Measurements from ENCODE around the gene MS4A6E.
"Not testable (repeated sequence)": the region's sequence is repeated elsewhere in the genome, so short reads cannot be mapped to it uniquely, and the experiment has no call there.

Gene MS4A6E, protein sequence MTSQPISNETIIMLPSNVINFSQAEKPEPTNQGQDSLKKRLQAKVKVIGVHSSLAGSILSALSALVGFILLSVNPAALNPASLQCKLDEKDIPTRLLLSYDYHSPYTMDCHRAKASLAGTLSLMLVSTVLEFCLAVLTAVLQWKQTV

GRCh38 chr11:60326955-60327354, at the start of gene MS4A6E:
TSS of gene MS4A6E (plus strand) at chr11:60327255. CDS start at chr11:60334896, 7,641 bp downstream.
- DNase-seq, result no peak

DNA sequence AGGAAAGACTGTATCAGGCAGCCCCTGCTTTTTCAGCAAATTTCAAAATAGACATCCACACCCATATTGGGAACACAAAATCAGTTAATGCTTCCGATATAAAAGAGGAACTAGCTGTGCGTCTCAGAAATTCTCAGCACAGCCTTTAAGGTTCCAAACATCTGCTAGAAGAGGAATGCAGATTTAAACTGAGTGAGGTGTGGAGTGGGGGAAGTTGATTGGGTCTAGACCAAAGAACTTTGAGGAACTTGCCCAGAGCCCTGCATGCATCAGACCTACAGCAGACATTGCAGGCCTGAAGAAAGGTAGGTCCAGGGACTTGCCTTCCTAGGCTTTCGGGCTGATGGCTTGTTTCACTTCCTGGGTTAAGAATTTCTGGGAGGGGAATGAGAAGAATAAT, 46.6 kb upstream of the MS4A6E start, which contains the start of gene MS4A4A:
TSS of gene MS4A4A (plus strand) at position 255 of the 400 bp plus-strand sequence. CDS start at position 265, 10 bp downstream.
- DNase-seq, result peak; percentile 74

- no peak for DNase-seq
These were observed 45.6 kb upstream of the MS4A6E start for GRCh38 chr11:60281485-60281884.

DNA sequence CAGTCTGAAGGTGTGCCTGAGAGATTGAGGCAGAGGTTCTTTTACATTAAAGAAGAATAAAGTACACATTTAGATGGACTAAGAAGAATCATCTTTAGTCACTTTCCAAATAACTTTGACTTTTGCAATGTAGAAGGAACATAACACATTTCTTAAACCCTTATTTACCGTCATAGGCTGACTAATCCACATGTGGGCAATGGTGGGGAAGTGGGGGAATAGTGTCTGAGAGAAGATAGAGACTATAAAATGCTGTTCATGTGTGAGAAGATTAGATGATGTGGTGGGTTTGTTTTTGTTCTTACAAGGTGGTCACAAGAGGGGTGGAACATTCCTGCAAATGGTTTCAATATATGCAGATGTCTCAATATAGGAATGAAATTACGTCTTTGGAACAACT, 44.8 kb upstream of the MS4A6E start:
- DNase-seq, result no peak

- DNase-seq, result not testable (repeated sequence)
These were observed 41.5 kb upstream of the MS4A6E start for GRCh38 chr11:60285411-60286126.

DNA sequence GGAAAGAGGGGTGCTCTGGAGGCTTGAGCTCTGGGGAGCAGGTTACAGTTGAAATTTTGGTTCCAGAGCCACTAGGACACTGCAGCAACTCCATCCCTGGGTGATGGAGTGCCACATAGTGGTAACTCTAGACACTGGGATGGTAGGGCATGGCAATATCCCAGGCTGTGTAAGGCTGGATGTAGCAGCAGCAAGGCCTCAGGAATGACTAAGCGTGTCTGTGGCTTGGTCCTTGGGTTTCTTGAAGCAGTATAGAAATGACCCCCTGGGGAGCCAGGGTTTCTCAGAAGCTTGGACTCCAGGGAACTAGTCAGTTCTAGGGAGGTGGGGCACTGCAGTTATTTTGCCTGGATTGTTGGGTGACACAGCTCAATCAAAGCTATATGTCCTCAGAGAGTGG, 38.5 kb upstream of the MS4A6E start:
- no peak for DNase-seq

DNA sequence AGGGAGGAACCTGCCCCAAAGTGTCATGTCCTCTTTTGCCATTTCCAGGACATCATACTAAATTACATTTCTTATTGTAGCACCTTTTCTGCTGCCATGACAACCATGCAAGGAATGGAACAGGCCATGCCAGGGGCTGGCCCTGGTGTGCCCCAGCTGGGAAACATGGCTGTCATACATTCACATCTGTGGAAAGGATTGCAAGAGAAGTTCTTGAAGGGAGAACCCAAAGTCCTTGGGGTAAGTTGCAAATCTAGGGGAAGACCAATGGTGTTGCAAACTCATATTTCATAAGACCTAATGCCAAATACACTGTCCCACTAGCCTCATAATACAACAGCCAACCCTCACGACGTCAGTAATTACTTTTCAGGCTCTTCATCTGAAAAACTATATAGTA, 34.9 kb upstream of the MS4A6E start:
- no peak for DNase-seq

DNA sequence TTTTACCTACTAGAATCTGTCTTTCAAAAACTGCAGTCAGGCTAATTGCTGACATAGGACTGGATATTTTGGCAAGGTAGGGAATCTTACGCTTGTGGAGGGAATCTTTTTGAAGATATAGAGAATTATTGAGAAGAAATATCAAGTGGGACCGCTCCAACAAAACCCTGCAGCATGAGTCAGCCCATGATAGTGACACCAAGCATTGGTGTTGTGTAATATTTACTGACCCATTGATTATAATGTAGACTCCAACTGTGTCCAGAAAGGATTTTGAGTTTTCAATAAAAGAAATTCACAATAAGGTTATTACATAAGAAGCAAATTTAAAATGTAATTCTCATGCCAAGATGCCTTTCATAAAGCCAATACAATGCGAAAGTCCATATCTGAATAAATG, 25.9 kb upstream of the MS4A6E start:
- no peak for DNase-seq

DNA sequence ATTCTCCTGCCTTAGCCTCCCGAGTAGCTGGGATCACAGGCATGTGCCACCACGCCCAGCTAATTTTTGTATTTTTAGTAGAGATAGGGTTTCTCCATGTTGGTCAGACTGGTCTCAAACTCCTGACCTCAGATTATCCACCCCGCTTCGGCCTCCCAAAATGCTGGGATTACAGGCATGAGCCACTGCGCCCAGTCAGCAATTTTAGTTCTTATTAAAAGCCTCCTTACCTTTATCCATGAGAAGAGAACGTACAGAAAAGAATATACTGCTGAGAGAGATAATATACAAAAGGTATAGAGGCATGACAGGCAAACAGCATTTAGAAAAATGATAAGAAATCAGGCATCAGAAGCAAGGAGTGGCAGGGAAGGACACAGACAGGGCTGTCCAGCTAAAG, 25.2 kb upstream of the MS4A6E start:
- not testable (repeated sequence) for DNase-seq

- DNase-seq, result no peak
These were observed 23.4 kb upstream of the MS4A6E start for GRCh38 chr11:60303661-60304060.

GRCh38 chr11:60305906-60306619, 21.0 kb upstream of the MS4A6E start:
- DNase-seq, result no peak

GRCh38 chr11:60307507-60308195, 19.4 kb upstream of the MS4A6E start:
- no peak for DNase-seq

- DNase-seq, result no peak
These were observed 16.6 kb upstream of the MS4A6E start for GRCh38 chr11:60310407-60310998.

DNA sequence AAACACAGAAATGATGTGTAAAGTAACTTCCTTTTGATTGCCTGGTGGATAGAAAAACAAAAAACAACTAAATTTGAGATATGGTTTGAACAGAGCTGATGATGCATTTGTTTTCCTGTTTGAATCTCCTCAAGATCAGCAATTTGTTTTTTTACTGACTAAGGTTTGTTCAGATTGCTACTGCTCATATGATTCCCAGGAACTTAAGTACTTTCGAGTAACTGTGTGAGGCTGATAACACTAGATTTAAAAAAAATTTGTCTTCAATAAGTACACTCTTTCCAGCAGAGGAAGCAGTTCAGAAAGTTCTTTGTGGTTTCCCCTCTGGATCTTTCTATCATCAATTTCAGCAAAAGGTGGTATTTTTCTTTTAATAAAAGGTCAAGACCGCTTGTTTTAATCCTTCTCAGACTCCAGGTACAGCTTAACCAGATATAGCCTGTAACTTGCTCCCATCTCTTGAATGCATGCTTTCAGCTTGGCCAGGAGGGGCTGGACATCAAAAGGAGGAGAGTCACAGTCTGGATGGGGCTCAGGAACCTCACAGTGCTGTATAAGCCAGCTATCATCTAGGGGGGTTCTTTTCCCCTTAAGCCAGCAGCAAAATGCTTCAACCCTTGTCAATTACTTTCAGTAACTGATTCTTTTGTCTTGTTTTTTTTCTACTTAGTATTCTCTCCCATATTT, 12.3 kb upstream of the MS4A6E start:
- DNase-seq, result no peak

DNA sequence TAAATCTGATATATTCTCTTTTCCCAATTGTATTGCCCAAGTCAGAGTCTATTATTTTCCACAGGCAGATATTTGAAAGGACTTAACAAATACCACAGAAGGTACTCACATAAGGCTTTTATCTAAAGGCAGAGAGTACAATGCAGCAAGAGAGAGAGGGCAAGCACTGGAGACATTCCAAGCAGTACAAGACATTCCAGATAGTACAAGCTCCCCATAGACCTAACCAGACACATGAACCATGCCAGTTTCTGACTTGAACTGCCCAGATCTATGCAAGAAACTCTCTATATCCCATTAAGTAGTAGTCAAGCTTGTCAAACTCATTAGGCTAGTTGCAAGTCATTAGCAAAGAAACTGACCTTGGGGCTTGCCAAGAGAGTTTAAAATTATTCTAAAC, 11.2 kb upstream of the MS4A6E start:
- no peak for DNase-seq

DNA sequence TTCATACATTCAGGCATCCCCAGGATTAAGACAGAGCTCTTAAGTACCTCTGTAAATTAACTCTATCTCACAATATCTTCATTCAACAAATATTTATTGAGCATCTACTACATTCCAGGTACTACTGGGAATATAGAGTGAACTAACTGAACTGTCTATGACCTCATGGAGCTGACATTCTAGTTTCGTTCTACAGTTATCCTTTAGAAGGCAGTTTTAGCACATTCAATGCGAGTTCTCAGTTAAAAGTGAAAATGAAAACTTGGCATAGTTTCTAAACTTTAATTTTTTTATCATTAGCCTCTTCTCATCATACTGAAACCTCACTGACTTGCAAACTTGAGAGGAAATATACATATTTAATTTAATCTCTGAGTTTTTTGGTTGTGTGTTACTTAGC, 10.7 kb upstream of the MS4A6E start:
- DNase-seq, result no peak

DNA sequence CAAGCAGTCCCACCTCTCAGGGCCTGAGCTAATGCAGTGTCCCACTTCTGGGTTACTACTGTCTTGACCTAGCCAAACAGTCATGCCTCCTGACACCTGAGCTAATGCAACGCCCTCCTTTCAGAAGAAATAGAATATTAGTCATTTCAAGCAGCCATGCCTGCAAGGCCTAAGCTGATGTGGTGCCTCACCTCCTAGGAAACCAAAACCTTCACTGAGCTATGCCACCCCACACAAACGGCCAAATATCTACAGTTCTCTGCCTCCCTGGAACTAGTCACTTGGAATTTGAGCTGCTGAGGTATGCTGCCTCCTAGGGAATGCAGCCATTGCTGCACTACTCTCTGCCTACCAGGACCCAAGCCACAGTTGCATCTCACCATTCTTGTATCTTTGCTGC, 8.3 kb upstream of the MS4A6E start:
- no peak for DNase-seq

DNA sequence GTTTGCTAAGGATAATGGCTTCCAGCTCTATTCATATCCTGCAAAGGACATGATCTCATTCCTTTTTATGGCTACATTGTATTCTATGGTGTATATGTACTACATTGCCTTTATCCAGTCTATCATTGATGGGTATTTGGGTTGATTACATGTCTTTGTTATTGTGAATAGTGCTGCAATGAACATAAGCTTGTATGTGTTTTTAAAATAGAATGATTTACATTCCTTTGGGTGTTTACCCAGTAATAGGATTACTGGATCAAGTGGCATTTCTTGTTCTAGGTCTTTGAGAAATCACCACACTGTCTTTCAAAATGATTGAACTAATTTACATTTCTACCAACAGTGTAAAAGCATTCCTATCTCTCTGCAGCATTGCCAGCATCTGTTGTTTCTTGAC, 6.0 kb upstream of the MS4A6E start:
- no peak for DNase-seq

- DNase-seq, result no peak
These were observed 1.4 kb downstream of the MS4A6E start for GRCh38 chr11:60328460-60328859.

DNA sequence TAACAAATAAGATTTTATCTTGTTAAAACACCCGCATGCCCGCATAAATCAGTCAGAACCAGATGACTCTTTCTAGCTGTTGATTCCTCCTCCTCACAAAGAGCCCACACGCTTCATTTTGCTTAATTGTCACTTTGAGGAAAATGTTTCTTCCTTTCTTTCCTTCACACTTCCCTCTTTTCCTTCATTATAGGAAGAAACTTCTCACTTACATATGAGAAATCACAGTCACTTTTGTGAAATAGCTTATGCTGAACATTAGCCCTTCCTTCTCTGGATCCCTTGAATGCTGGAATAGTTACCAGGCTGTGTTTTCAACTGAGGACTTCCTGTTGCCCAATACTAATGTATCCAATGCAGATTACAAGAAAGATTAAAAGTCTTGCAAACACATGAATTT, 5.8 kb downstream of the MS4A6E start:
- DNase-seq, result no peak

DNA sequence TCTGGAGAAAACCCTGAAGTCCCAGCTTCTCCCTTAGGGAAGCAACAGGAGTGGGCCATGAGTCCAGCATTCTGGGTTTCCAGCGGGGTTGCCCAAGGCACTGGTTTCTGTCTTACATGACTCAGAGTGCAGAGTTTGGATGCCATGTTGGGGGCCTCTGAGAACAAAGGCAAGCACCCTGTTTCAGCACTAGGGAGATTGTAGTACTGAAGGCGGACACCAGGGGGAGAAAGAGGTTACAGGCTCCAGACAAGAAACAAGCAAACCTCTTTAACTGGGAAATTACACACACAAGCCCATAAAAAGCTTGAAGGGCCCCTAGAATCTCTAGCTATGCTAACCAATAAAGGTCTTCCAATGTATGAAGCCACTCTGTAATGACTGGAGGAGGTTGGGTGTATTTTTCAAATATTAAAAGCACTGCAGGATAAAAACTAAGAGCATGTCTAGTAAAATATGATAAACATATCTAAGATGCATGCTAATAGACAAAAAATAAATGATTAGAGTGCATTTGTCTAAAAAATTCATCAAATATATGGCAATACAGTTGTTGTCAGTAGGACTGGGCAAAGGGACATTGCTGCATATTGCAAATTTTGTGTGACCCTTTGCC, 7.1 kb downstream of the MS4A6E start:
- peak; percentile 77 for DNase-seq

DNA sequence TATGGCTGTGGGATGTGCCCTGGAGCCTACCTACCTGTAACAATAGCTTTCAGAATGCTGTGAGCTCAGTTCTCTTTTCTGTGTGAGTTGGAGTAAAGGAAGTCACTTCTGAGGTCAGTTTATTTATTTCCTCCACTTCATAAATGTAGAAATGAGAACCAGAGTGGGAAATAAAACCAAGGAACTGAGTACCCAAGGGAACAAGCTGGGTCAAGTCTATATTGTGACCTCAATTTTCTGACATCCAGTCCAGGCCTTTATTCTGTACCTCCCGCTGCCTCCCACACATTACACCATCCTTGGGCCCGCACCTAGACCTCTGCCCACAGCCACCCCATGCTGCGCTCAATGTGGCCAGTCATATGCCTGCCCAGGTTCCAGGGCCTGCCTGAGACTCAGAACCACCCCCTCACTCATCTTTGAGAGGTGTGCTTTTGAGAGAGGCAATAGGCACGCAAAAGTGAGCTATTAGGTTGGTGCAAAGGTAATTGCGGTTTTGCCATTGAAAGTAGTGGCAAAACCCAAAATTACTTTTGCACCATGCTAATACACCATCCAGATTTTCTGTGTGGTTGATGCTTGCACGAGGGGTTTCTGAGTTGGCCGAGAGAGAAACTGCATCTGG, 9.8 kb downstream of the MS4A6E start:
- no peak for DNase-seq
